Activated B cell treated with CpG ODN at 0.5 μM for 24 hours (primary cell): ENCODE results near the gene TMEM161A. TPM values are rescaled to one million over a fixed set of nuclear protein-coding genes. Genes with fewer than 3 reads are reported as not detected.

Experiments used
- ATAC-seq: fragments of 200-7000 bp; cut with Tn5 transposase; one replicate; pipeline ENCODE4 v1.10.0; 2021; ENCODE audit warnings: low read depth, mild to moderate bottlenecking, moderate library complexity
- CTCF ChIA-PET: fragments of 350-600 bp; sonication (Branson Sonifier 250); formaldehyde crosslinking; loops from one replicate; lab custom pipeline; 2021; ENCODE audit warnings: antibody characterized with exemption; lab: Charles Lee
- POLR2A ChIA-PET: fragments of 350-600 bp; sonication (Branson Sonifier 250); formaldehyde crosslinking; loops from one replicate; lab custom pipeline; 2021; ENCODE audit warnings: antibody characterized with exemption; lab: Charles Lee
- DNase-seq: peaks from one replicate; pipeline ENCODE4 v3.0.0; 2022
- H3K27ac Mint-ChIP-seq: one replicate; pipeline ENCODE4 v1.8.0; 2020; ENCODE audit warnings: mixed read lengths
- H3K27me3 Mint-ChIP-seq: one replicate; pipeline ENCODE4 v1.8.0; 2021; ENCODE audit warnings: mixed read lengths
- H3K36me3 Mint-ChIP-seq: one replicate; pipeline ENCODE4 v1.8.0; 2021; ENCODE audit warnings: low read depth, mixed read lengths
- H3K4me1 Mint-ChIP-seq: one replicate; pipeline ENCODE4 v1.8.0; 2021; ENCODE audit warnings: mixed read lengths
- H3K4me3 Mint-ChIP-seq: one replicate; pipeline ENCODE4 v1.8.0; 2020; ENCODE audit warnings: mild to moderate bottlenecking, mixed read lengths
- H3K9me3 Mint-ChIP-seq: one replicate; pipeline ENCODE4 v1.8.0; 2020; ENCODE audit warnings: mixed read lengths
- CTCF ChIP-seq: fragments of 200-600 bp; IDR thresholded peaks from one replicate; pipeline ENCODE4 v1.8.0; 2022; ENCODE audit warnings: antibody characterized with exemption, mild to moderate bottlenecking
- intact Hi-C: fragments of 100-400 bp; cut with micrococcal nuclease; formaldehyde crosslinking; loops from one replicate; pipeline ENCODE4 v1.15.1; 2024
- total RNA-seq: library from RNA; stranded (reverse); gene quantifications from 2 replicates; pipeline ENCODE4 v1.2.3, GENCODE V29; 2022

The TMEM161A gene
- total RNA-seq, 1 donor from 2014 or later: 22.6 TPM

- H3K27ac Mint-ChIP-seq: no peak overlapping the region
- ATAC-seq: no peak
- peaks cover 27% of the 10 kb centered on the region for H3K36me3 Mint-ChIP-seq
- peaks cover 7% of the 10 kb centered on the region for H3K9me3 Mint-ChIP-seq
- CTCF ChIA-PET: interaction anchor here (0.6 kb wide), 1 partner anchor 21 kb away, joined by 3 read pairs; no protein-coding TSS in a partner anchor
- DNase-seq: no peak
- no peaks in the 10 kb centered on the region for H3K4me1 Mint-ChIP-seq
- intact Hi-C loops: no loop called here
- no peak for TF ChIP-seq CTCF
- no peak overlapping the region for H3K4me3 Mint-ChIP-seq
- no peaks in the 10 kb centered on the region for H3K27me3 Mint-ChIP-seq
- POLR2A ChIA-PET: interaction anchor here (0.7 kb wide), 1 partner anchor 10 kb away, joined by 7 read pairs; no protein-coding TSS in a partner anchor
These were observed 14.9 kb downstream of the TMEM161A start for GRCh38 chr19:19123386-19123785.

- intact Hi-C loops: no loop called here
- ChIA-PET POLR2A (interaction anchor here (0.7 kb wide), 1 partner anchor 9 kb away, joined by 7 read pairs; no protein-coding TSS in a partner anchor), CTCF (no interaction called here)
- H3K36me3 Mint-ChIP-seq: peaks cover 27% of the 10 kb centered on the region
- no peak for TF ChIP-seq CTCF
- ATAC-seq (no peak), DNase-seq (no peak)
- no peaks in the 10 kb centered on the region for H3K4me1 Mint-ChIP-seq
- H3K9me3 Mint-ChIP-seq: peaks cover 7% of the 10 kb centered on the region
- H3K4me3 Mint-ChIP-seq: no peak overlapping the region
- no peak overlapping the region for H3K27ac Mint-ChIP-seq
- H3K27me3 Mint-ChIP-seq: no peaks in the 10 kb centered on the region
These were observed 15.4 kb downstream of the TMEM161A start for GRCh38 chr19:19122902-19123301.

- ATAC-seq: no peak
- ChIA-PET POLR2A (no interaction called here), CTCF (no interaction called here)
- no peaks in the 10 kb centered on the region for H3K27me3 Mint-ChIP-seq
- intact Hi-C loops: no loop called here
- H3K36me3 Mint-ChIP-seq: peaks cover 27% of the 10 kb centered on the region
- no peak for TF ChIP-seq CTCF
- no peak for DNase-seq
- no peaks in the 10 kb centered on the region for H3K4me1 Mint-ChIP-seq
- H3K9me3 Mint-ChIP-seq: peaks cover 7% of the 10 kb centered on the region
- H3K27ac Mint-ChIP-seq: no peak overlapping the region
- no peak overlapping the region for H3K4me3 Mint-ChIP-seq
These were observed 16.9 kb downstream of the TMEM161A start for GRCh38 chr19:19121371-19121770.

- Mint-ChIP-seq H3K4me3 (no peak overlapping the region), H3K27ac (no peak overlapping the region), H3K27me3 (no peaks in the 10 kb centered on the region), H3K9me3 (peaks cover 7% of the 10 kb centered on the region), H3K4me1 (no peaks in the 10 kb centered on the region), H3K36me3 (peaks cover 27% of the 10 kb centered on the region)
- ChIA-PET POLR2A (no interaction called here), CTCF (no interaction called here)
- intact Hi-C loops: no loop called here
- ATAC-seq (peak; percentile 18), DNase-seq (no peak)
- no peak for TF ChIP-seq CTCF
These were observed 17.7 kb downstream of the TMEM161A start for GRCh38 chr19:19120308-19121231.
